GM03348 (cell line): ENCODE measurements around the gene ABCC1.
"Not testable (repeated sequence)": the region's sequence is repeated elsewhere in the genome, so short reads cannot be mapped to it uniquely, and the experiment has no call there.

Source experiments
- DNase-seq: peaks from one replicate; pipeline ENCODE4 v3.0.0; 2012; ENCODE audit warnings: low spot score

ABCC1 gene

GRCh38 chr16:16161319-16161718 lies 211.9 kb downstream of the ABCC1 start:
- no peak for DNase-seq

- DNase-seq: not testable (repeated sequence)
Observed at GRCh38 chr16:16161840-16162239, 212.4 kb downstream of the ABCC1 start.

- no peak for DNase-seq
Observed at GRCh38 chr16:16162591-16162990, 213.2 kb downstream of the ABCC1 start.

- DNase-seq: no peak
Observed at GRCh38 chr16:16163109-16163508, 213.7 kb downstream of the ABCC1 start.

GRCh38 chr16:16163571-16163970 lies 214.2 kb downstream of the ABCC1 start:
- no peak for DNase-seq

GRCh38 chr16:16164243-16164642 lies 214.8 kb downstream of the ABCC1 start:
- no peak for DNase-seq

GRCh38 chr16:16166085-16166484 lies 216.7 kb downstream of the ABCC1 start:
- no peak for DNase-seq

- DNase-seq: no peak
Observed at GRCh38 chr16:16166949-16167348, 217.5 kb downstream of the ABCC1 start.

GRCh38 chr16:16167927-16168326 lies 218.5 kb downstream of the ABCC1 start:
- no peak for DNase-seq

- no peak for DNase-seq
Observed at GRCh38 chr16:16168431-16168830, 219.0 kb downstream of the ABCC1 start.

- DNase-seq: no peak
Observed at GRCh38 chr16:16169615-16170014, 220.2 kb downstream of the ABCC1 start.

GRCh38 chr16:16171332-16171919 lies 222.0 kb downstream of the ABCC1 start:
- DNase-seq: no peak

GRCh38 chr16:16172991-16173390 lies 223.6 kb downstream of the ABCC1 start:
- DNase-seq: no peak

GRCh38 chr16:16175296-16175695 lies 225.9 kb downstream of the ABCC1 start:
- no peak for DNase-seq

- no peak for DNase-seq
Observed at GRCh38 chr16:16176328-16176727, 226.9 kb downstream of the ABCC1 start.

- DNase-seq: no peak
Observed at GRCh38 chr16:16178455-16179162, 229.2 kb downstream of the ABCC1 start.

- not testable (repeated sequence) for DNase-seq
Observed at GRCh38 chr16:16181748-16182147, 232.3 kb downstream of the ABCC1 start.

- no peak for DNase-seq
Observed at GRCh38 chr16:16182918-16183317, 233.5 kb downstream of the ABCC1 start.

GRCh38 chr16:16183562-16183961 lies 234.1 kb downstream of the ABCC1 start:
- no peak for DNase-seq

GRCh38 chr16:16184594-16184993 lies 235.2 kb downstream of the ABCC1 start:
- no peak for DNase-seq

GRCh38 chr16:16185095-16185494 lies 235.7 kb downstream of the ABCC1 start:
- DNase-seq: no peak

GRCh38 chr16:16186820-16187219 lies 237.4 kb downstream of the ABCC1 start:
- no peak for DNase-seq

- DNase-seq: no peak
Observed at GRCh38 chr16:16188827-16189226, 239.4 kb downstream of the ABCC1 start.

- DNase-seq: no peak
Observed at GRCh38 chr16:16189842-16190241, 240.4 kb downstream of the ABCC1 start.
